Activated naive CD4-positive, alpha-beta T cell treated with anti-CD3 and anti-CD28 coated beads, Interleukin-2, amount 50 U/mL, for 72 hours (primary cell): ENCODE data around the gene KLHL4. TPM values are rescaled to one million over a fixed set of nuclear protein-coding genes. Genes with fewer than 3 reads are reported as not detected.

Experiments used
- ATAC-seq, 2 donors: fragments of 150-1000 bp; cut with Tn5 transposase; 2 replicates each; pipeline ENCODE4 v1.10.0; 2021; ENCODE audit warnings: mild to moderate bottlenecking in 2 of 2, moderate library complexity in 2 of 2
- DNase-seq, 2 donors: peaks; one replicate each; pipeline ENCODE4 v3.0.0; 2021 to 2022; ENCODE audit warnings: low spot score in 2 of 2
- H3K27ac Mint-ChIP-seq, 2 donors: one replicate each; pipeline ENCODE4 v1.8.0; 2022; ENCODE audit warnings: mild to moderate bottlenecking in 2 of 2, mixed read lengths in 2 of 2
- H3K36me3 Mint-ChIP-seq, 2 donors: one replicate each; pipeline ENCODE4 v1.8.0; 2022; ENCODE audit warnings: mixed read lengths in 2 of 2
- H3K9me3 Mint-ChIP-seq, 2 donors: one replicate each; pipeline ENCODE4 v1.8.0; 2022; ENCODE audit warnings: mixed read lengths in 2 of 2
- total RNA-seq, 2 donors: library from RNA; stranded (reverse); gene quantifications; one replicate each; pipeline ENCODE4 v1.2.3, GENCODE V29; 2022

The KLHL4 gene
- total RNA-seq, 2 donors from 2014 or later, result not detected

DNA sequence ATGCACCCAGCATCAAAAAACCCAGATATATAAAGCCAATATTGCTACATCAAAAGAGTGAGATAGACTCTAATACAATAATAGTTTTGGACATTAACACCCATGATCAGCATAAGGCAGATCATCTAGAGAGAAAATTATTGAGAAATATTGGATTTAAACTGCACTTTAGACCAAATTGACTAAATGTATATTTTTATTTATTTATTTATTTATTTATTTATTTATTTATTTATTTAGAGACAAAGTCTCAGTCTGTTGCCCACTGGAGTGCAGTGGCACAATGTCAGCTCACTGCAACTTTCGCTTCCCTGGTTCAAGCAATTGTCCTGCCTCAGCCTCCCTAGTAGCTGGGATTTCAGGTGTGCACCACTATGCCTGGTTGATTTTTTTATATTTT is 193.0 kb downstream of the KLHL4 start:
- Mint-ChIP-seq H3K27ac (no peak overlapping the region), H3K9me3 (peaks cover 6 to 16% of the 10 kb centered on the region in 2 donors), H3K36me3 (peaks cover 0 to 7% of the 10 kb centered on the region in 2 donors)
- DNase-seq (no peak), ATAC-seq (no peak)
